SK-N-SH treated with all-trans-retinoic acid at 6 μM for 48 hours (cell line): ENCODE data around the gene RPS6KC1.

Experiments used
- ATAC-seq: fragments of 200-7000 bp; cut with Tn5 transposase; 3 replicates; pipeline ENCODE4 v1.9.1; 2020; ENCODE audit warnings: mild to moderate bottlenecking, moderate library complexity
- BACH2 ChIP-seq: fragments of 250-450 bp; sonication (Bioruptor Pico); IDR thresholded peaks from 2 replicates; pipeline ENCODE4 v1.9.0; 2021; ENCODE audit warnings: mild to moderate bottlenecking, borderline replicate concordance
- CSRNP3 ChIP-seq: fragments of 250-450 bp; sonication (Bioruptor Pico); IDR thresholded peaks from 2 replicates; pipeline ENCODE4 v1.5.1; 2021; ENCODE audit warnings: mild to moderate bottlenecking, moderate library complexity
- ESRRG ChIP-seq: fragments of 250-450 bp; sonication (Bioruptor Pico); IDR thresholded peaks from 2 replicates; pipeline ENCODE4 v1.6.1; 2021; ENCODE audit warnings: mild to moderate bottlenecking
- GLIS3 ChIP-seq: fragments of 250-450 bp; sonication (Bioruptor Pico); IDR thresholded peaks from 2 replicates; pipeline ENCODE4 v1.5.0; 2020; ENCODE audit warnings: mild to moderate bottlenecking, moderate library complexity
- ISL1 ChIP-seq: fragments of 250-450 bp; sonication (Bioruptor Pico); IDR thresholded peaks from 2 replicates; pipeline ENCODE4 v2.1.2; 2022; ENCODE audit warnings: mild to moderate bottlenecking, moderate library complexity
- PATZ1 ChIP-seq: fragments of 250-450 bp; sonication (Bioruptor Pico); IDR thresholded peaks from 2 replicates; pipeline ENCODE4 v1.8.0; 2020; ENCODE audit warnings: mild to moderate bottlenecking, moderate library complexity, borderline replicate concordance
- SNAI2 ChIP-seq: fragments of 250-450 bp; sonication (Bioruptor Pico); IDR thresholded peaks from 2 replicates; pipeline ENCODE4 v1.5.0; 2020; ENCODE audit warnings: mild to moderate bottlenecking, moderate library complexity
- TCF4 ChIP-seq: fragments of 250-450 bp; sonication (Bioruptor Pico); IDR thresholded peaks from 2 replicates; pipeline ENCODE4 v1.8.0; 2021; ENCODE audit warnings: mild to moderate bottlenecking, moderate library complexity, borderline replicate concordance
- TOX ChIP-seq: fragments of 250-450 bp; sonication (Bioruptor Pico); IDR thresholded peaks from 2 replicates; pipeline ENCODE4 v1.8.0; 2021; ENCODE audit warnings: mild to moderate bottlenecking, moderate library complexity, borderline replicate concordance
- ZC3H10 ChIP-seq: fragments of 250-450 bp; sonication (Bioruptor Pico); IDR thresholded peaks from 2 replicates; pipeline ENCODE4 v1.5.1; 2021; ENCODE audit warnings: mild to moderate bottlenecking, moderate library complexity
- ZFP3 ChIP-seq: fragments of 250-450 bp; sonication (Bioruptor Pico); IDR thresholded peaks from 2 replicates; pipeline ENCODE4 v1.5.0; 2020; ENCODE audit warnings: mild to moderate bottlenecking, moderate library complexity
- ZFP30 ChIP-seq: fragments of 450-650 bp; formaldehyde crosslinking; IDR thresholded peaks from 2 replicates; pipeline ENCODE4 v1.5.0; 2022; ENCODE audit warnings: mild to moderate bottlenecking, moderate library complexity
- ZNF565 ChIP-seq: fragments of 450-650 bp; formaldehyde crosslinking; conservative IDR thresholded peaks from 2 replicates; pipeline ENCODE4 v1.5.0; 2020; ENCODE audit warnings: low read depth, mild to moderate bottlenecking, moderate library complexity
- ZNF70 ChIP-seq: fragments of 450-650 bp; formaldehyde crosslinking; IDR thresholded peaks from 2 replicates; pipeline ENCODE4 v1.5.0; 2020; ENCODE audit warnings: mild to moderate bottlenecking, moderate library complexity
- ZNF8 ChIP-seq: fragments of 450-650 bp; formaldehyde crosslinking; IDR thresholded peaks from 2 replicates; pipeline ENCODE4 v1.5.0; 2020; ENCODE audit warnings: mild to moderate bottlenecking, moderate library complexity
- TF ChIP-seq, protein P1 (sequence below): fragments of 250-450 bp; sonication (Bioruptor Pico); IDR thresholded peaks from 2 replicates; pipeline ENCODE4 v1.8.0; 2021; ENCODE audit warnings: low read depth, mild to moderate bottlenecking, moderate library complexity, borderline replicate concordance
- TF ChIP-seq, protein P2 (sequence below): fragments of 250-450 bp; sonication (Bioruptor Pico); IDR thresholded peaks from 2 replicates; pipeline ENCODE4 v1.5.0; 2020; ENCODE audit warnings: mild to moderate bottlenecking, moderate library complexity
- TF ChIP-seq, protein P3 (sequence below): fragments of 250-450 bp; sonication (Bioruptor Pico); IDR thresholded peaks from 2 replicates; pipeline ENCODE4 v1.5.1; 2020; ENCODE audit warnings: low read depth, mild to moderate bottlenecking, moderate library complexity

Gene RPS6KC1

GRCh38 chr1:213276236-213276635, 225.2 kb downstream of the RPS6KC1 start:
- ATAC-seq: no peak
- TF ChIP-seq ISL1 (CRISPR knock-in tag) (no peak), SNAI2 (CRISPR knock-in tag) (no peak), TOX (CRISPR knock-in tag) (no peak), ZC3H10 (CRISPR knock-in tag) (no peak), BACH2 (CRISPR knock-in tag) (no peak), ZNF565 (CRISPR knock-in tag) (no peak), ZFP3 (CRISPR knock-in tag) (no peak), ZNF8 (CRISPR knock-in tag) (no peak), PATZ1 (CRISPR knock-in tag) (no peak), ZNF70 (no peak), ESRRG (no peak), TCF4 (CRISPR knock-in tag) (no peak), CSRNP3 (CRISPR knock-in tag) (no peak), ZFP30 (CRISPR knock-in tag) (no peak)
- TF ChIP-seq, protein P1, sequence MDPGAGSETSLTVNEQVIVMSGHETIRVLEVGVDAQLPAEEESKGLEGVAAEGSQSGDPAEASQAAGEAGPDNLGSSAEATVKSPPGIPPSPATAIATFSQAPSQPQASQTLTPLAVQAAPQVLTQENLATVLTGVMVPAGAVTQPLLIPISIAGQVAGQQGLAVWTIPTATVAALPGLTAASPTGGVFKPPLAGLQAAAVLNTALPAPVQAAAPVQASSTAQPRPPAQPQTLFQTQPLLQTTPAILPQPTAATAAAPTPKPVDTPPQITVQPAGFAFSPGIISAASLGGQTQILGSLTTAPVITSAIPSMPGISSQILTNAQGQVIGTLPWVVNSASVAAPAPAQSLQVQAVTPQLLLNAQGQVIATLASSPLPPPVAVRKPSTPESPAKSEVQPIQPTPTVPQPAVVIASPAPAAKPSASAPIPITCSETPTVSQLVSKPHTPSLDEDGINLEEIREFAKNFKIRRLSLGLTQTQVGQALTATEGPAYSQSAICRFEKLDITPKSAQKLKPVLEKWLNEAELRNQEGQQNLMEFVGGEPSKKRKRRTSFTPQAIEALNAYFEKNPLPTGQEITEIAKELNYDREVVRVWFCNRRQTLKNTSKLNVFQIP (CRISPR knock-in tag): no peak
- TF ChIP-seq, protein P2, sequence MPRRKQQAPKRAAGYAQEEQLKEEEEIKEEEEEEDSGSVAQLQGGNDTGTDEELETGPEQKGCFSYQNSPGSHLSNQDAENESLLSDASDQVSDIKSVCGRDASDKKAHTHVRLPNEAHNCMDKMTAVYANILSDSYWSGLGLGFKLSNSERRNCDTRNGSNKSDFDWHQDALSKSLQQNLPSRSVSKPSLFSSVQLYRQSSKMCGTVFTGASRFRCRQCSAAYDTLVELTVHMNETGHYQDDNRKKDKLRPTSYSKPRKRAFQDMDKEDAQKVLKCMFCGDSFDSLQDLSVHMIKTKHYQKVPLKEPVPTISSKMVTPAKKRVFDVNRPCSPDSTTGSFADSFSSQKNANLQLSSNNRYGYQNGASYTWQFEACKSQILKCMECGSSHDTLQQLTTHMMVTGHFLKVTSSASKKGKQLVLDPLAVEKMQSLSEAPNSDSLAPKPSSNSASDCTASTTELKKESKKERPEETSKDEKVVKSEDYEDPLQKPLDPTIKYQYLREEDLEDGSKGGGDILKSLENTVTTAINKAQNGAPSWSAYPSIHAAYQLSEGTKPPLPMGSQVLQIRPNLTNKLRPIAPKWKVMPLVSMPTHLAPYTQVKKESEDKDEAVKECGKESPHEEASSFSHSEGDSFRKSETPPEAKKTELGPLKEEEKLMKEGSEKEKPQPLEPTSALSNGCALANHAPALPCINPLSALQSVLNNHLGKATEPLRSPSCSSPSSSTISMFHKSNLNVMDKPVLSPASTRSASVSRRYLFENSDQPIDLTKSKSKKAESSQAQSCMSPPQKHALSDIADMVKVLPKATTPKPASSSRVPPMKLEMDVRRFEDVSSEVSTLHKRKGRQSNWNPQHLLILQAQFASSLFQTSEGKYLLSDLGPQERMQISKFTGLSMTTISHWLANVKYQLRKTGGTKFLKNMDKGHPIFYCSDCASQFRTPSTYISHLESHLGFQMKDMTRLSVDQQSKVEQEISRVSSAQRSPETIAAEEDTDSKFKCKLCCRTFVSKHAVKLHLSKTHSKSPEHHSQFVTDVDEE (CRISPR knock-in tag): no peak
- TF ChIP-seq, protein P3, sequence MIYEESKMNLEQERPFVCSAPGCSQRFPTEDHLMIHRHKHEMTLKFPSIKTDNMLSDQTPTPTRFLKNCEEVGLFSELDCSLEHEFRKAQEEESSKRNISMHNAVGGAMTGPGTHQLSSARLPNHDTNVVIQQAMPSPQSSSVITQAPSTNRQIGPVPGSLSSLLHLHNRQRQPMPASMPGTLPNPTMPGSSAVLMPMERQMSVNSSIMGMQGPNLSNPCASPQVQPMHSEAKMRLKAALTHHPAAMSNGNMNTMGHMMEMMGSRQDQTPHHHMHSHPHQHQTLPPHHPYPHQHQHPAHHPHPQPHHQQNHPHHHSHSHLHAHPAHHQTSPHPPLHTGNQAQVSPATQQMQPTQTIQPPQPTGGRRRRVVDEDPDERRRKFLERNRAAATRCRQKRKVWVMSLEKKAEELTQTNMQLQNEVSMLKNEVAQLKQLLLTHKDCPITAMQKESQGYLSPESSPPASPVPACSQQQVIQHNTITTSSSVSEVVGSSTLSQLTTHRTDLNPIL (CRISPR knock-in tag): no peak

- TF ChIP-seq ZNF8 (CRISPR knock-in tag) (no peak), ZNF565 (CRISPR knock-in tag) (no peak), TOX (CRISPR knock-in tag) (no peak), ESRRG (no peak), GLIS3 (CRISPR knock-in tag) (no peak), ZFP30 (CRISPR knock-in tag) (no peak)
- TF ChIP-seq, protein P2 (CRISPR knock-in tag): no peak
- ATAC-seq: no peak
Observed at GRCh38 chr1:213277036-213277435, 226.0 kb downstream of the RPS6KC1 start.
